GM10266 (cell line): ENCODE measurements around the gene NPLOC4.

Experiments used
- DNase-seq: peaks from one replicate; pipeline ENCODE4 v3.0.0; 2012; ENCODE audit errors: extremely low spot score
- TF ChIP-seq, protein P1 (sequence below): IDR thresholded peaks from 2 replicates; pipeline ENCODE4 v1.5.1; 2012; ENCODE audit warnings: mild to moderate bottlenecking, low read depth; ENCODE audit not compliant: control insufficient read depth, insufficient read depth; ENCODE audit errors: missing control alignments

Gene NPLOC4

DNA sequence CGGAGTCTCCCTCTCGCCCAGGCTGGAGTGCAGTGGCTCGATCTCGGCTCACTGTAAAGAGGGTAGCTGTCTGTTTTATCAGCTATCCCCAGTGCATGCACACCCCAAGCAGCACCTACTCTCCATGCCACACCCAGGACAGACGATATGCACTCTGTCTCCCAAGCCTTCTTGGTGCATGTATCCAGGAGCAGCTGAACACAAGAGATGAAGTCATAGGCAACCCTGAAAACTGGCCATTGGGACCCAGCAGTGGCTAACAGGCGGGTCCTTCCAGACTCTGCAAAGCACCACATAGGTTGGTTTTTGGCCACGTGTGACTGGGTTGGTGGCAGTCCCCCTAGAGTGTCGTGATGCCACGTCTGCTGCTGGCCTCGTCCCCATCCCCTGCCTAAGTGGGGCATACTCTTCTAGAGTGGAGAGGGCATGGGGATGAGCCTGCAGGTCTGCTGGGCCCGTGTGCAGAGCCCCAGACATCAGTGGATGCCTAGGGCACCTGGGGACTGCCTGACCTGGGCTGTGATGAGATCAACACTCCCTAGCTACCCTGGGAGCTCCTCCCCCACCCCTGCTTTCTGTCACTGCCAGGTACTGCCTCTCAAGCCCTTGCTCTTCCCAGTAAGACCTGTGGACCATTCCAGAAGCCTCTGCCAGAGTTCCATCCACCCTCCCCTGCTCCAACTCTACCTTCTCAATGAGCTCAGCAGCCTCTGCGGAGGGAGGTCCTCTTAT is 10.1 kb upstream of the NPLOC4 start:
- peak; percentile 35 for DNase-seq
- TF ChIP-seq, protein P1, sequence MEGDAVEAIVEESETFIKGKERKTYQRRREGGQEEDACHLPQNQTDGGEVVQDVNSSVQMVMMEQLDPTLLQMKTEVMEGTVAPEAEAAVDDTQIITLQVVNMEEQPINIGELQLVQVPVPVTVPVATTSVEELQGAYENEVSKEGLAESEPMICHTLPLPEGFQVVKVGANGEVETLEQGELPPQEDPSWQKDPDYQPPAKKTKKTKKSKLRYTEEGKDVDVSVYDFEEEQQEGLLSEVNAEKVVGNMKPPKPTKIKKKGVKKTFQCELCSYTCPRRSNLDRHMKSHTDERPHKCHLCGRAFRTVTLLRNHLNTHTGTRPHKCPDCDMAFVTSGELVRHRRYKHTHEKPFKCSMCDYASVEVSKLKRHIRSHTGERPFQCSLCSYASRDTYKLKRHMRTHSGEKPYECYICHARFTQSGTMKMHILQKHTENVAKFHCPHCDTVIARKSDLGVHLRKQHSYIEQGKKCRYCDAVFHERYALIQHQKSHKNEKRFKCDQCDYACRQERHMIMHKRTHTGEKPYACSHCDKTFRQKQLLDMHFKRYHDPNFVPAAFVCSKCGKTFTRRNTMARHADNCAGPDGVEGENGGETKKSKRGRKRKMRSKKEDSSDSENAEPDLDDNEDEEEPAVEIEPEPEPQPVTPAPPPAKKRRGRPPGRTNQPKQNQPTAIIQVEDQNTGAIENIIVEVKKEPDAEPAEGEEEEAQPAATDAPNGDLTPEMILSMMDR, result no peak

GRCh38 chr17:81644976-81645952 is 8.4 kb upstream of the NPLOC4 start:
- TF ChIP-seq, protein P1, result no peak
- DNase-seq, result no peak

GRCh38 chr17:81644496-81644895 is 7.6 kb upstream of the NPLOC4 start:
- no peak for DNase-seq
- TF ChIP-seq, protein P1, result no peak

DNA sequence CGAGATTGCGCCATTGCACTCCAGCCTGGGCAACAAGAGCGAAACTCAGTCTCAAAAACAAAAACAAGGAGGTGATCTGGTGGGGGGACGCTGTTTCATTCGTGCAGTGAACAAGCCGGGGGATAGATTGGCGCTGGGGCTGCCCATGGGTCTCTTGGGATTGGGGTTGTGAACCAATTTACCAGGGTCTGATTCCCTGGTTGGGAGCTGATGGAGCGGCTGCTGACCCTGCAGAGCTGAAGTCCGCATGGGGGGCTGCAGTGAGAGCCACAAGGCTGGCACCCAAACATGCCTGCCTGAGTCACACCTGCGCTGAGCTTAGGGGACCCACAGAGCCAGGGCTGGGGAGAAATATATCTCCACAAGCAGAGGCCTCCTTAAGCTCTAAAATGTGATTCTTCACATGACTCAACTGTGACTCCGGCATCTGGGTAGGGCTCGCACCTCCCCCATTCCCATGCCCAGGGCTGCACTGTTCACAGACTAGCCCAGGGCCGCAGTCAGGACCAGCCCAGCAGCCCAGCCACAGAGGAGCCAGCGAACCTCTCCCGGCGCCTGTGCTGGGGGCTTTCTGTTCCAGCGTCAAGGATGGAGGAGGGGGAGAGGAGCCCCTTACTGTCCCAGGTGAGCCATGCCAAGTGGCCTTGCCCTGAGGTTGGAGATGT is 5.0 kb upstream of the NPLOC4 start:
- no peak for DNase-seq
- TF ChIP-seq, protein P1, result no peak

- no peak for DNase-seq
Observed at GRCh38 chr17:81640011-81640410, 3.1 kb upstream of the NPLOC4 start.

DNA sequence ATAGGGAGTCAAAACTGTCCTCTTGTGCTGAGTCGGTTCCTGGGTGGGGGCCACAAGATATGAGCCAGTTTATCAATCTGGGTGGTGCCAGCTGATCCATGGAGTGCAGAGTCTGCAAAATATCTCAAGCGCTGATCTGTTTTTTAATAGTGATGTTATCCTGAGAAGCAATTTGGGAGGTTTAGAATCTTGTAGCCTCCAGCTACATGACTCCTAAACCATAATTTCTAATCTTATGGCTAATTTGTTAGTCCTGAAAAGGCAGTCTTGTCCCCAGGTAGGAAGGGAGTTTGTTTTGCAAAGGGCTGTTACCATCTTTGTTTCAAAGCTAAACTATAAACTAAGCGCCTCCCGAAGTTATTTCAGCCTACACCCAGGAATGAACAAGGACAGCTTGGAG is 1.8 kb upstream of the NPLOC4 start:
- DNase-seq, result no peak
- TF ChIP-seq, protein P1, result no peak

More at GRCh38 chr17:81640011-81640410, 3.1 kb upstream of the NPLOC4 start:
- TF ChIP-seq, protein P1, result no peak
